ENCODE results near the gene MEX3D.
A peak's percentile ranks its signal among the peaks of the same experiment; 100 is the strongest.

Gene MEX3D

GRCh38 chr19:1568320-1569019 lies at the start of gene MEX3D:
TSS of gene MEX3D (minus strand) at chr19:1568325. CDS start at chr19:1568058, 267 bp downstream.
- DNase-seq, result peak in 1 of 2 experiments; percentile 74

GRCh38 chr19:1616875-1617274 lies 48.8 kb upstream of the MEX3D start:
- DNase-seq, result no peak

GRCh38 chr19:1616396-1616795 lies 48.3 kb upstream of the MEX3D start:
- DNase-seq, result no peak

- no peak for DNase-seq
Observed at GRCh38 chr19:1615156-1615765, 47.1 kb upstream of the MEX3D start.

- no peak for DNase-seq
Observed at GRCh38 chr19:1613808-1614570, 45.9 kb upstream of the MEX3D start.

- no peak for DNase-seq
Observed at GRCh38 chr19:1613146-1613545, 45.0 kb upstream of the MEX3D start.

GRCh38 chr19:1612114-1613086 lies 44.3 kb upstream of the MEX3D start:
- no peak for DNase-seq

GRCh38 chr19:1611353-1611752 lies 43.2 kb upstream of the MEX3D start:
- DNase-seq, result no peak

GRCh38 chr19:1610579-1610978 lies 42.5 kb upstream of the MEX3D start:
- DNase-seq, result no peak

GRCh38 chr19:1609680-1610474 lies 41.8 kb upstream of the MEX3D start:
- DNase-seq, result no peak

GRCh38 chr19:1609103-1609396 lies 40.9 kb upstream of the MEX3D start:
- DNase-seq, result no peak

- no peak for DNase-seq
Observed at GRCh38 chr19:1608359-1609102, 40.4 kb upstream of the MEX3D start.

GRCh38 chr19:1606138-1606651 lies 38.1 kb upstream of the MEX3D start:
- DNase-seq, result no peak

- peak; percentile 89 to 90 for DNase-seq
Observed at GRCh38 chr19:1605236-1606137, 37.4 kb upstream of the MEX3D start, which contains the start of gene UQCR11. TSS of gene UQCR11 (minus strand) at chr19:1605462. CDS start at chr19:1605409, 53 bp downstream.

GRCh38 chr19:1602091-1602707 lies 34.1 kb upstream of the MEX3D start:
- DNase-seq, result no peak

- no peak for DNase-seq
Observed at GRCh38 chr19:1601613-1602064, 33.5 kb upstream of the MEX3D start.

GRCh38 chr19:1599460-1599846 lies 31.3 kb upstream of the MEX3D start:
- DNase-seq, result no peak

- no peak for DNase-seq
Observed at GRCh38 chr19:1598777-1599459, 30.8 kb upstream of the MEX3D start.

- DNase-seq, result no peak
Observed at GRCh38 chr19:1593501-1593772, 25.3 kb upstream of the MEX3D start.

All from NCI-H526 (cell line).